ENCODE results near the gene MALL. TPM values are rescaled to one million over a fixed set of nuclear protein-coding genes. Genes with fewer than 3 reads are reported as not detected.
A peak's percentile ranks its signal among the peaks of the same experiment; 100 is the strongest.

MALL gene
- total and polyA plus RNA-seq, 2 of the 13 experiments (the other 11 are each of a cell fraction or from before 2014, with no cell fraction given), result not detected

DNA sequence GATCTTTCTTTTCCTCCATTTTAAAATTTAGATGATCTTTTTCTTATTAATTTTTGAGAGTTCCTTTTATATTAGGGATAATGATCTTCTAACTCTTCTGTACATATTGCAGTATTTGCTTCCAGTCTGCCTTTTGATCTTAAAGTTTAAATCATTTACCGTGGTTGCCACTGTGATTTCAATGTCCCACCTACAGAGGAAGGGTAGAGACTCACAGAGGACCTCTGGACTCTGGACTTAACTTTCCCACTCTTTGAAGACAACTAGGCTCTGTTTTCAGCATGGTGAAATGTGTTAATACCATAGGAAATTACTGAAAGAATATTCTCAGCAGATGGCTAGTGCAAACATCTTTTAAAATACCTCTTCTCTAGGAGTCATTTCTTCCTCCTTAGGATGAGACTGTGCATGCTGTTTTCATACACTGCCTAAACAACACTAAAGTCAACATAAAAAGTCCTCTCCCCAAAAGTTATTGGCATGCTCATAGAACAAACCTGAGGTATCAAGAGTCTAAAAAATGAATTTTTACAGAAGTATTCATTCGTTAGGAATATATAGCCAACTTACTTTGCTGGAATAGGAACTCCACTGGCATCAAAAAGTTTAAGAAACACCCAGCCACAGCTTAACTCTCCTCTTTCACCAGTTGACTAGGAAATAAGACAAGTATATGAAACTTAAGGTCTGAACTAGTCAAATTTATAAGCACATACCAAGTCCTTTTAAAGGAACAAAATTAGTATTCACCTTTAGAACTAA, 30.7 kb upstream of the MALL start (continued):
- TF ChIP-seq, protein P1, sequence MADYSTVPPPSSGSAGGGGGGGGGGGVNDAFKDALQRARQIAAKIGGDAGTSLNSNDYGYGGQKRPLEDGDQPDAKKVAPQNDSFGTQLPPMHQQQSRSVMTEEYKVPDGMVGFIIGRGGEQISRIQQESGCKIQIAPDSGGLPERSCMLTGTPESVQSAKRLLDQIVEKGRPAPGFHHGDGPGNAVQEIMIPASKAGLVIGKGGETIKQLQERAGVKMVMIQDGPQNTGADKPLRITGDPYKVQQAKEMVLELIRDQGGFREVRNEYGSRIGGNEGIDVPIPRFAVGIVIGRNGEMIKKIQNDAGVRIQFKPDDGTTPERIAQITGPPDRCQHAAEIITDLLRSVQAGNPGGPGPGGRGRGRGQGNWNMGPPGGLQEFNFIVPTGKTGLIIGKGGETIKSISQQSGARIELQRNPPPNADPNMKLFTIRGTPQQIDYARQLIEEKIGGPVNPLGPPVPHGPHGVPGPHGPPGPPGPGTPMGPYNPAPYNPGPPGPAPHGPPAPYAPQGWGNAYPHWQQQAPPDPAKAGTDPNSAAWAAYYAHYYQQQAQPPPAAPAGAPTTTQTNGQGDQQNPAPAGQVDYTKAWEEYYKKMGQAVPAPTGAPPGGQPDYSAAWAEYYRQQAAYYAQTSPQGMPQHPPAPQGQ (CRISPR knock-in tag; IDR thresholded peaks at IDR 0.05; ENCODE audit: borderline replicate concordance), result no peak
- TF ChIP-seq, protein P2, sequence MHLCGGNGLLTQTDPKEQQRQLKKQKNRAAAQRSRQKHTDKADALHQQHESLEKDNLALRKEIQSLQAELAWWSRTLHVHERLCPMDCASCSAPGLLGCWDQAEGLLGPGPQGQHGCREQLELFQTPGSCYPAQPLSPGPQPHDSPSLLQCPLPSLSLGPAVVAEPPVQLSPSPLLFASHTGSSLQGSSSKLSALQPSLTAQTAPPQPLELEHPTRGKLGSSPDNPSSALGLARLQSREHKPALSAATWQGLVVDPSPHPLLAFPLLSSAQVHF (CRISPR knock-in tag; IDR thresholded peaks at IDR 0.05), result no peak
- no peak for TF ChIP-seq NFYB (CRISPR knock-in tag; IDR thresholded peaks at IDR 0.05)
- no peak for TF ChIP-seq ZNF136 (CRISPR knock-in tag; IDR thresholded peaks at IDR 0.05; ENCODE audit: low read depth)
- no peak for TF ChIP-seq SMAD9 (CRISPR knock-in tag; IDR thresholded peaks at IDR 0.05)
- TF ChIP-seq SMARCC2 (IDR thresholded peaks at IDR 0.05), result no peak
- TF ChIP-seq, protein P3, sequence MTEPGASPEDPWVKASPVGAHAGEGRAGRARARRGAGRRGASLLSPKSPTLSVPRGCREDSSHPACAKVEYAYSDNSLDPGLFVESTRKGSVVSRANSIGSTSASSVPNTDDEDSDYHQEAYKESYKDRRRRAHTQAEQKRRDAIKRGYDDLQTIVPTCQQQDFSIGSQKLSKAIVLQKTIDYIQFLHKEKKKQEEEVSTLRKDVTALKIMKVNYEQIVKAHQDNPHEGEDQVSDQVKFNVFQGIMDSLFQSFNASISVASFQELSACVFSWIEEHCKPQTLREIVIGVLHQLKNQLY (CRISPR knock-in tag; IDR thresholded peaks at IDR 0.05), result no peak
- no peak for TF ChIP-seq MTA3 (CRISPR knock-in tag; IDR thresholded peaks at IDR 0.05)
- no peak for TF ChIP-seq ZKSCAN1 (IDR thresholded peaks at IDR 0.05; ENCODE audit: low read length)
- no peak for TF ChIP-seq TOPORS (CRISPR knock-in tag; IDR thresholded peaks at IDR 0.05)
- TF ChIP-seq, protein P4, sequence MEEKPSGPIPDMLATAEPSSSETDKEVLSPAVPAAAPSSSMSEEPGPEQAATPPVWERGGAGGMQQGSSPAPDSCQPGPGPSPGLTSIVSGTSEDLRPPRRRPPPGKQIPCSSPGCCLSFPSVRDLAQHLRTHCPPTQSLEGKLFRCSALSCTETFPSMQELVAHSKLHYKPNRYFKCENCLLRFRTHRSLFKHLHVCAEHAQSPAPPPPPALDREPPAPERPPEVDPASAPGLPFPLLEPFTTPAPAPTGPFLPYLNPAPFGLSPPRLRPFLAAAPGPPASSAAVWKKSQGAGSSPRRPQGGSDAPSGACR (CRISPR knock-in tag; IDR thresholded peaks at IDR 0.05), result no peak
- TF ChIP-seq TCF7 (IDR thresholded peaks at IDR 0.05; ENCODE audit: low read depth), result peak; percentile 96
- TF ChIP-seq, protein P5, sequence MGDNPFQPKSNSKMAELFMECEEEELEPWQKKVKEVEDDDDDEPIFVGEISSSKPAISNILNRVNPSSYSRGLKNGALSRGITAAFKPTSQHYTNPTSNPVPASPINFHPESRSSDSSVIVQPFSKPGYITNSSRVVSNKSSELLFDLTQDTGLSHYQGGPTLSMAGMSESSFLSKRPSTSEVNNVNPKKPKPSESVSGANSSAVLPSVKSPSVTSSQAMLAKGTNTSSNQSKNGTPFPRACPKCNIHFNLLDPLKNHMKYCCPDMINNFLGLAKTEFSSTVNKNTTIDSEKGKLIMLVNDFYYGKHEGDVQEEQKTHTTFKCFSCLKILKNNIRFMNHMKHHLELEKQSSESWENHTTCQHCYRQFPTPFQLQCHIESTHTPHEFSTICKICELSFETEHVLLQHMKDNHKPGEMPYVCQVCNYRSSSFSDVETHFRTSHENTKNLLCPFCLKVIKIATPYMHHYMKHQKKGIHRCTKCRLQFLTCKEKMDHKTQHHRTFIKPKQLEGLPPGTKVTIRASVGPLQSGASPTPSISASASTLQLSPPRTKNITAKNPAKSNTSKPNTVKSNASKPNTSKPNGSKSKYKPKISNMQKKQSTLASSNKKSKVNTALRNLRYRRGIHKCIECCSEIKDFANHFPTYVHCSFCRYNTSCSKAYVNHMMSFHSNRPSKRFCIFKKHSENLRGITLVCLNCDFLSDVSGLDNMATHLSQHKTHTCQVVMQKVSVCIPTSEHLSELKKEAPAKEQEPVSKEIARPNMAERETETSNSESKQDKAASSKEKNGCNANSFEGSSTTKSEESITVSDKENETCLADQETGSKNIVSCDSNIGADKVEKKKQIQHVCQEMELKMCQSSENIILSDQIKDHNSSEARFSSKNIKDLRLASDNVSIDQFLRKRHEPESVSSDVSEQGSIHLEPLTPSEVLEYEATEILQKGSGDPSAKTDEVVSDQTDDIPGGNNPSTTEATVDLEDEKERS (CRISPR knock-in tag; IDR thresholded peaks at IDR 0.05), result peak; percentile 52; the same call in 1 of the 2 replicates
- TF ChIP-seq, protein P6, sequence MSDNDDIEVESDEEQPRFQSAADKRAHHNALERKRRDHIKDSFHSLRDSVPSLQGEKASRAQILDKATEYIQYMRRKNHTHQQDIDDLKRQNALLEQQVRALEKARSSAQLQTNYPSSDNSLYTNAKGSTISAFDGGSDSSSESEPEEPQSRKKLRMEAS (IDR thresholded peaks at IDR 0.05), result peak; percentile 53; the same call in 1 of the 2 replicates
- TF ChIP-seq ZNF788 (CRISPR knock-in tag; IDR thresholded peaks at IDR 0.05; ENCODE audit: borderline replicate concordance), result no peak
